HT-29 (cell line): ENCODE data around the gene SUPT20HL2. TPM values are rescaled to one million over a fixed set of nuclear protein-coding genes. Genes with fewer than 3 reads are reported as not detected.
"Not testable (repeated sequence)": the region's sequence is repeated elsewhere in the genome, so short reads cannot be mapped to it uniquely, and the experiment has no call there.

Source experiments
- DNase-seq: peaks from one replicate; pipeline ENCODE4 v3.0.0-alpha.2; 2015; ENCODE audit warnings: low spot score
- total RNA-seq: library from RNA; depleted of rRNA; stranded (reverse); fragments of >200 nt; shearing (Covaris generic); gene quantifications from 2 replicates; pipeline ENCODE4 v1.2.3, GENCODE V29; 2014; rRNA removed

Gene SUPT20HL2
- total RNA-seq, result not detected in 2 replicates

DNA sequence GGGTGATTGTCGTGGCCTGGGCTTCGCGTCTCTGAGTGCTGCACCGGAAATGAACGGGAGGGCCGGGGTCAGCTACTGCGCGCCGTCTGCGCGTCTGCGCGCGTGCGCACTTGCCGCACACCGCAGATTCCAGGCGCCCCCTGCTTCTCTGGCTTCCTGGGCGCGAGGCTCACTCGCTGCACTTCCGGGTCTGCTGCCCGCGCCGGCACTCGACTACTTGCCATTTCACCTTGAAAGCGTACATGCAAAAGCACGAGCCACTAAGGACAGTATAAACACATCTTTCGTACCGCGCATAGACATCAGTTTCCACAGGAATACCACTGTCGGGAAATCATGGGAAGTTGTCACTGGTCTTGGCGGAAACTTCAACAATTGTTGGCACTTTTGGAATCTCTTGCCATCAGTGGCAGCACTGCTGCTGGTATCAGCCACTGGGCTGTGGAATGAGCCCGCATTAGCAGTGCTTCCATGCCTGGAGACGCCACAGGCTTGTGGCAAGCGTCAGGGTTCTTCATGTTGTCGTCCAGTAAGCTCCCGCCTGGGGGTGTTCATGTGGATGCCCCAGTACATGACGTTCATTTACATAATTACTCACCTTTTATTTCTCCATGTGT lies at the start of gene SUPT20HL2:
TSS of gene SUPT20HL2 (minus strand) at position 51 of the 617 bp plus-strand sequence. CDS start 754 bp downstream, outside the sequence.
- no peak for DNase-seq

DNA sequence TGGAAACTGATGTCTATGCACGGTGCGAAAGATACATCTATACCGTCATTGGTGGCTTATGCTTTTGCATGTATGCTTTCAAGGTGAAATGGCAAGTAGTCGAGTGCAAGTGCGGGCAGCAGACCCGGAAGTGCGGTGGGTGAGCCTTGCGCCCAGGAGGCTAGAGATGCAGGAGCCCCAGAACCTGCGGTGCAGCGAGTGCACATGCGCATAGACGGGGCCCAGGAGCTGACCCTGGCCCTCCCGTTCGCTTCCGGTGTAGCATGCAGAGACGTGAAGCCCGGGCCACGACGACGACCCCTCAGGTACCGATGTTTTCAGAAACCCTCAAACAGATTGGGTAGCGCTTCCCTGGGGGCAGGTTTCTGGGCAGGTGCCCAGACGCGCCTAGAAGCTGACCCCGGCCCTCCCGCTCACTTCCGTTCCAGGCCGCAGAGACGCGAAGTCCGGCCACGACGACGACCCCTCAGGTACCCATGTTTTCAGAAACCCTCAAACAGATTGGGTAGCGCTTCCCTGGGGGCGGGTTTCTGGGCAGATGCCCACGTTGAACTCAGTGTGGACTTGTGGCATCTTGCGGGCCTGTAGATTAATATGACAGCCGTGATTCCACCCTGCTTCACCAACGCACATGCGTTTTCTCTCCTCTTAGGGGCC lies 48.3 kb upstream of the SUPT20HL2 start:
- not testable (repeated sequence) for DNase-seq

DNA sequence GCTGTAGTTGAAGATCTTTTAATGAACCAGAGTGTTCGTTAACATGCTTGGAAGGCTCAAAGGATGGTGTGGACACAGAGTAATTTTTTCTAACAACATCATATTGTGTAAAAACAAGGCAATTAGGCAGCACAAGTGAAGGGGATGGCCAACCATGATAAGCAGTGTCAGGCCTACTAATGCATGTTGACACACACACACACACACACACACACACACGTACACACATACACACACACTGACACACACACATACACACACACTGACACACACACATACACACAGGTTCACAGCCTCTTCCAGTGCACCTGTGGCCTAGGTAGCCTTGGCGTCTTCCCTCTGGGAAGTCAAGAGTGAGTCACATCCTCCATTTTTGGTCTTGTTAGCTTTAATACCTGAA lies 46.4 kb upstream of the SUPT20HL2 start, which contains the start of gene SUPT20HL1:
TSS of gene SUPT20HL1 (plus strand) at position 368 of the 400 bp plus-strand sequence. CDS start 2,122 bp downstream, outside the sequence.
- no peak for DNase-seq

DNA sequence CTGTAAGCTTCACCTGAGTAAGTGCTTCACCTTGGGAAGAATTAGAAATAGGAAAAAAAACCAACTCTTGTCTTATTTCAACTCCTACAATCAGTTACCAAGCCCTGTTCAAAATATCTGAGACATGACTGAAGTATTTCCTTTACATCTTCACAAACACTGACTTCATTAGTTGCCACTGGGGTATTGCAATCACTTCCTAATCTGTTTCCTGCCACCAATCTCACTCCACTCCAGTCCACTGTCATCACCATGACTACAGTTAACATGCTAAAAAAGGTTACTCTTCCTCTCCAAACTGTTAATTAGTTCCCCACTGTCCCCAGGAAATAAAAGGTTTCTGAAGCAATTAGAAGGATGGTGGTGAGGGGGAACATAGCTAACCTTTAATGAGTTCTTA lies 43.2 kb upstream of the SUPT20HL2 start:
- no peak for DNase-seq

DNA sequence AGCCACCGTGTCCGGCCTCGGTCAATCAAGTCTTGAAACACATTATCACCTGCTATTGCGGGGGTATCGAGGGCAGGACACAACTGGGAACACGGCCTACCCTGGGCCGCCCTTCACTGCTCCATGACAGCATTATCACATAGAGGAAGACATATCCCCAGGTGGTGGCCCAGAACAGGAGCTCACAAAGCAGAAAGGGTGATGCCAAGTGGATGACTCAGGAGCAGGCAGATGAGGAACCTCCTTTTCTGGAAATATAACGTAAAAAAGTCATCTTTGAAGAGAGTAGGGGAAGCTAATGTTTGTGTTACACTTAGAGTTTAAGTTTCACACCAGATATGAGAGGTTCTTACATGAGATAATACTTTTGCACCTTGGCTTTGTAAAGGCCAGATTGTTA lies 41.2 kb upstream of the SUPT20HL2 start:
- no peak for DNase-seq

- DNase-seq, result no peak
Measured at GRCh38 chrX:24350217-24350616, 36.3 kb upstream of the SUPT20HL2 start.

- no peak for DNase-seq
Measured at GRCh38 chrX:24347881-24348280, 34.0 kb upstream of the SUPT20HL2 start.

- no peak for DNase-seq
Measured at GRCh38 chrX:24343719-24344118, 29.9 kb upstream of the SUPT20HL2 start.

DNA sequence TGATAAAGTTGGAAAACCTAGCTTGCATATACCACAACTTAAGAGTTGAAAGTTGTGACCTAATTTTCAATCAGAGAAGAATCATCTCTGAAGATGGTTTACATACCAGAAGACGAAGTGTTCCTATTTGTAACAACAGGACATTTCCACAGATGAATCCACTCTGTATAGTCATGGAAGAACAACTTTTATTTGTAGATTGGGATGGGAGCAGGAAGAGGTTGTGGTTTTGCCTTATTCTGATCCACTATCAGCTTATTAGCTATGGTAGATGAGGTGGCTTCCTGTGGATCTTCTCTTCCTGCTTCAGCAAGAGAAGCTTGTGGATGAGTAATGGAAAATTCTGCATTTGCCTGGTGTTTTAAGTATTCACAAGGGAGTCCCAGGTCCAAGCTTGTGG lies 27.9 kb upstream of the SUPT20HL2 start:
- no peak for DNase-seq

- no peak for DNase-seq
Measured at GRCh38 chrX:24340501-24340900, 26.6 kb upstream of the SUPT20HL2 start.

DNA sequence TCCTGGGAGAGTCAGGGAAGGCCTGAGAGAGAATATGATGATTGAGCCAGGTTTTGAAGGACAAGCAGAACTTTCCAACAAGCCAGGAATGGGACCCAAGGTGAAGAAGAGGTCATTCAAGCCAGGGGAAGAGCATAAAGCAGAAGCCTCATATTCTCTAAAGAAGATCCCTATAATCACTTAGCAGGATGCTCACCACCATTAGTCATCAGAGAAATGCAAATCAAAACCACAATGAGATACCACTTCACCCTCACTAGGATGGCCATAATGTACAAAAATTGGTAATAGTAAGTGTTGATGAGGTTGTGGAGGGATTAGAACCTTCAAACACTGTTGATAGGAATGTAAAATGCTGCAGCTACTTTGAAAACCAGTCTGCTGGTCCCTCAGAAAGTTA lies 26.0 kb upstream of the SUPT20HL2 start:
- DNase-seq, result no peak

GRCh38 chrX:24335871-24336270 lies 22.0 kb upstream of the SUPT20HL2 start:
- DNase-seq, result no peak

- DNase-seq, result no peak
Measured at GRCh38 chrX:24334461-24334860, 20.6 kb upstream of the SUPT20HL2 start.

GRCh38 chrX:24333371-24333770 lies 19.5 kb upstream of the SUPT20HL2 start:
- DNase-seq, result no peak

- no peak for DNase-seq
Measured at GRCh38 chrX:24332878-24333277, 19.0 kb upstream of the SUPT20HL2 start.

- no peak for DNase-seq
Measured at GRCh38 chrX:24325231-24325630, 11.4 kb upstream of the SUPT20HL2 start.

DNA sequence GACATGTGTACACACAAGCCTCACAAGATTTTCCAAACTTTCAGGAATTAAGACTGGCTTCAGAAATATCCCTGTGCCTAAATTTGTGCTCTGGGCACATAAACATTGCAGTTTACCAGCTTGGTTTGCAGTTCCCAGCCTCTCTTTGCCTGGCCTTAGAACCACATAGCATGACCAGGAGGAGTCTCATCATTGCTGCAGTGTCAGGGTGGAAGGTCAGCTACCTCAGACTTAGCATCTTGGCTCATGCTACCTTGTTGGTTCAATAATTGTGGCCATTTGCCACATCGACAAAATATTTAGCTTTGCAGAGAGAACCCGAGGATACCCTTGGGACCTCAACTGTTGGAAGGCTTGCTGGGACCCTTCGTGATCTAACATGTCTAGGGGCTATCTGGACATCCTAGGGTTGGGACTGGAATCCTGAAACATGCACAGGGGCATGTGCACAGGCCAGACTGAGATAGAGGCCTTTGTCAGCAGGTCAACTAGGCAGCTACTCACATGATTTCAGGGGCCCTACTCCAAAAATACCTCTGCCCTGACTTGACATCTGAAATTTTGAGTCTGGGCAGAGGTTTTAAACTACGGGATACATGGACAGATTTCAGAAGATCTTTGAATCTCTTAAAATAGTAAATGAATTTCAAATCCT lies 8.0 kb upstream of the SUPT20HL2 start:
- no peak for DNase-seq

DNA sequence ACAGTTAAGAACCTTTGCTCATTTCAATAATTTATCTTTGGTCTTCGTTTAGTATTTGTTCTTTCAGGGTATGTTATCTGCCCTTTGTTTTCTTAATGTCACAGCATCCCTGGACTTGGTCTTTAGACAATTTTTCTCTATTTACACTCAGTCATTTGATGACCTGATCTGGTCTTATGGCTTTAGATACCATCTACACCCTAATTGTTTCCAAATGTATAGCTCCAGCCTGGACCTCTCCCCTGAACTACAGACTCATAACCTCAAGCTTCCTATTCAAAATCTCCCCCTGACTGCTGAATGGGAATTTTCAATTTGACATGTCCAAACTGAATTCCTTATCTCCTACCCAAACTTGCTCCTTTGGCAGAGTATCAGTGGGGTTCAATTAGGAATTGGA lies 3.7 kb upstream of the SUPT20HL2 start:
- DNase-seq, result no peak

GRCh38 chrX:24316111-24316510 lies 2.2 kb upstream of the SUPT20HL2 start:
- DNase-seq, result no peak

GRCh38 chrX:24312249-24312607 lies 1.6 kb downstream of the SUPT20HL2 start:
- not testable (repeated sequence) for DNase-seq

DNA sequence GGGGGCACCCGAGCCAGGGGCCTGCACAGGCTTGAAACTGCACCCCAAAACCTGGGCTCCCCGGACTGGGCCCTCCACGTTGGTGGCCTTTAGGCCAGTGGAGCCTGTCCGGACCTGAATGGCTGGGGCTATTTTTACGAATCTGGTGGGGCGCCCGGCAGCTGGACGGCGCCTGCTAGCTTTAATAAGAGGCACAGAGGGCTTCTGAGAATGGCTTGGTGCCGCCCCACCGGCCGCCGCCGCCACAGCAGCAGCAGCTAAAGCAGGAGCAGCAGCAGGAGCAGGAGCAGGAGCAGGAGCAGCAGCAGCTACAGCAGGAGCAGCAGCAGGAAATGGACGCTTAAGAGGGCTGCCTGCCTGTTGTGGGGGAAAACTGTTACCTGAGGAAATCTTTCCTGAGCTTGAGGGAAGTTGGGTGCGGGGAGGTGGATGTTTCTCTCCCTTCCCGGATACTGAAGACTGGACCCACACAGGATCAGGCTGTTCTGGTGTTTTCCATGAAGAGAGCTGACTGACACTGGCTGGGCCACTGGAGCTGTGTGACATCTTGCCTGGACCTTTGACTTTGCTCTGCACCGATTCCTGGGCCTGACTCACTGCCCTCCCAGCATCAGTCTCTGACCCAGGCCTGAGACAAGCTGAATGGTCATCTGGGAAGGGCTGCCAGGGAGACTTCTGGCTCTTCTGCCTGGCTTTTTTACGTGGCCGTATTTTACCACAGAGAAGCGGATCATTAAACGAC lies 2.2 kb downstream of the SUPT20HL2 start:
- DNase-seq, result not testable (repeated sequence)

DNA sequence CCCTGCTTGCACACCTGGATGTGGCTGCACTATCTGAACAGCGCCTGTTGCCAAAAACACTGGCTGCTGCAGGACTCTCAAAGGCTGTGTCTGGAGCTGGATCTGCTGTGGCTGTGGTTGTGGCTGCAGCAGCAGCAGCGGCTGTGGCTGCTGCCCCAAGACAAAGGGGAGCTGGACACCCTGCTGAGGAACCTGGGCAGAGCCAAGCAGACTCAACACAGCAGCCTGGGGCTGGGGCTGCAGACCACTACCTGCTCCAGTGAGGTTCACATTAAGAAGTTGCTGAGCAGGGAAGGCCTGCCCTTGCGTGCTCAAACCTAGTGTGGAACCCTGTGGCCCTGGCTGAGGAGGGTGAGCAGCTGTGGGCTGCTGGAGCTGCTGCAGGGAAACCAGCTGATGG lies 3.0 kb downstream of the SUPT20HL2 start:
- DNase-seq, result not testable (repeated sequence)
